K562 (cell line): ENCODE results near the gene CCT7. TPM values are rescaled to one million over a fixed set of nuclear protein-coding genes. Genes with fewer than 3 reads are reported as not detected.

Source experiments
- ATAC-seq: fragments of 200-7000 bp; cut with Tn5 transposase; 3 replicates; pipeline ENCODE4 v1.9.1; 2020; ENCODE audit warnings: moderate library complexity
- BruUV-seq: library from RNA; stranded (reverse); fragments of 400-500 nt; replicated peaks from 2 replicates; lab custom pipeline; 2021; lab: Mats Ljungman, UMichigan
- CTCF ChIA-PET: fragments of 300-600 bp; formaldehyde crosslinking; extraction: SDS; loops from one replicate; lab custom pipeline; 2021; ENCODE audit warnings: low intra/inter-chr PET ratio; lab: Yijun Ruan, JAX
- POLR2A ChIA-PET: fragments of 300-600, 350-650 bp; sonication (Branson Sonifier 250); formaldehyde crosslinking; extraction: SDS; loops from one replicate; lab custom pipeline; 2021; ENCODE audit warnings: antibody characterized with exemption, inconsistent platforms; lab: Yijun Ruan, JAX
- DNase-seq, 4 experiments: peaks; one replicate each; pipeline versions ENCODE4 v3.0.0 to v3.0.0-alpha.2; 2011 to 2018; ENCODE audit warnings: low spot score in 3 of 4, mixed read lengths in 3 of 4; ENCODE audit errors: extremely low read depth in 1 of 4
- FAIRE-seq: peaks from 2 replicates; lab custom pipeline; 2011; peaks lifted over from hg19 to GRCh38; lab: Jason Lieb, UNC
- H2AFZ ChIP-seq: 2 replicates; pipeline ENCODE4 v1.6.0; 2011; ENCODE audit warnings: low read depth, low read length, control low read depth, inconsistent platforms
- H3K27ac ChIP-seq: fragments of 200-600 bp; 3 replicates; pipeline ENCODE4 v1.8.0; 2011; ENCODE audit warnings: low read depth, mild to moderate bottlenecking, control low read depth, inconsistent platforms, low read length, moderate library complexity, mixed read lengths; ENCODE audit errors: extremely low read depth
- H3K27me3 ChIP-seq, 2 experiments: fragments of 300-600 bp in 1 of 2; 2 replicates in 1 of 2; 3 replicates in 1 of 2; pipeline versions ENCODE4 v1.6.0 to v1.8.0; 2011; ENCODE audit warnings: inconsistent platforms in 2 of 2, low read length in 2 of 2, mild to moderate bottlenecking in 1 of 2, mixed read lengths in 1 of 2, moderate library complexity in 1 of 2; ENCODE audit not compliant: control insufficient read depth in 2 of 2, insufficient read depth in 2 of 2
- H3K36me3 ChIP-seq: fragments of 300-600 bp; 3 replicates; pipeline ENCODE4 v1.8.0; 2011; ENCODE audit warnings: mild to moderate bottlenecking, low read length, inconsistent platforms; ENCODE audit not compliant: control insufficient read depth, insufficient read depth
- H3K4me1 ChIP-seq, 2 experiments: fragments of 200-600 bp in 1 of 2; replicated peaks in 1 of 2; 2 replicates in 1 of 2; 3 replicates in 1 of 2; pipeline versions ENCODE4 v1.5.1 to v1.8.0; 2011; ENCODE audit warnings: inconsistent platforms in 2 of 2, low read length in 2 of 2, mild to moderate bottlenecking in 1 of 2, mixed read lengths in 1 of 2, moderate library complexity in 1 of 2; ENCODE audit not compliant: control insufficient read depth in 2 of 2, insufficient read depth in 2 of 2
- H3K4me2 ChIP-seq: 2 replicates; pipeline ENCODE4 v1.6.1; 2011; ENCODE audit warnings: low read length, control low read depth, inconsistent platforms, mixed read lengths; ENCODE audit not compliant: insufficient read depth
- H3K4me3 ChIP-seq: fragments of 200-600 bp; sonication (generic), shearing (Covaris generic); 2 replicates; pipeline ENCODE4 v1.5.1; 2016; ENCODE audit warnings: control low read depth, inconsistent platforms
- H3K79me2 ChIP-seq: fragments of 200-600 bp; 3 replicates; pipeline ENCODE4 v1.8.0; 2011; ENCODE audit warnings: low read length, inconsistent platforms; ENCODE audit not compliant: control insufficient read depth, insufficient read depth
- H3K9ac ChIP-seq, 2 experiments: 2 replicates each; pipeline versions ENCODE4 v1.6.0 to v1.6.1; 2011; ENCODE audit warnings: low read depth in 2 of 2, low read length in 2 of 2, control low read depth in 1 of 2, inconsistent platforms in 1 of 2, mild to moderate bottlenecking in 1 of 2, mixed read lengths in 1 of 2; ENCODE audit not compliant: insufficient read depth in 1 of 2
- H3K9me1 ChIP-seq: one replicate; pipeline ENCODE4 v1.6.0; 2011; ENCODE audit warnings: inconsistent platforms, mild to moderate bottlenecking, low read length, moderate library complexity; ENCODE audit not compliant: control insufficient read depth, insufficient read depth
- H3K9me3 ChIP-seq: replicated peaks from 2 replicates; pipeline ENCODE4 v1.5.1; 2011; ENCODE audit warnings: low read depth, low read length, inconsistent platforms; ENCODE audit not compliant: control insufficient read depth, insufficient read depth
- H4K20me1 ChIP-seq: replicated peaks from 2 replicates; pipeline ENCODE4 v1.6.1; 2011; ENCODE audit warnings: low read length, inconsistent platforms, mixed read lengths; ENCODE audit not compliant: control insufficient read depth, insufficient read depth
- ILF3 ChIP-seq: fragments of 450-650 bp; IDR thresholded peaks from 2 replicates; pipeline ENCODE4 v1.6.1; 2018; ENCODE audit warnings: antibody characterized with exemption, mild to moderate bottlenecking, moderate library complexity, borderline replicate concordance
- MEIS2 ChIP-seq: fragments of 450-650 bp; IDR thresholded peaks from 2 replicates; pipeline ENCODE4 v1.6.1; 2014; ENCODE audit warnings: mild to moderate bottlenecking; ENCODE audit not compliant: partially characterized antibody
- NFATC3 ChIP-seq: fragments of 450-650 bp; IDR thresholded peaks from 2 replicates; pipeline ENCODE4 v1.6.1; 2017; ENCODE audit warnings: mild to moderate bottlenecking
- RBM17 ChIP-seq: fragments of 200-400 bp; formaldehyde crosslinking; IDR thresholded peaks from 2 replicates; pipeline ENCODE4 v1.6.1; 2017; ENCODE audit warnings: low read depth, mild to moderate bottlenecking, low read length, borderline replicate concordance
- ZNF217 ChIP-seq: sonication (generic); formaldehyde crosslinking; IDR thresholded peaks from 2 replicates; pipeline ENCODE4 v1.8.0; 2022; ENCODE audit warnings: mild to moderate bottlenecking, missing genetic modification reagents
- ZNF23 ChIP-seq: fragments of 250-450 bp; sonication (Bioruptor Pico); IDR thresholded peaks from 2 replicates; pipeline ENCODE4 v1.4.0; 2020; ENCODE audit warnings: mild to moderate bottlenecking
- ZNF511 ChIP-seq: sonication (generic); formaldehyde crosslinking; IDR thresholded peaks from 2 replicates; pipeline ENCODE4 v1.8.0; 2022; ENCODE audit warnings: mild to moderate bottlenecking, missing genetic modification reagents
- WGBS: fragments of 100-300 bp; shearing (Covaris generic); methylation state at CpG from one replicate; pipeline ENCODE4 v1.1.6; 2016; ENCODE audit warnings: low coverage, mixed read lengths; ENCODE audit not compliant: insufficient coverage; ENCODE audit errors: missing lambda C conversion rate; 5-methylcytosine and 5-hydroxymethylcytosine counted together
- in situ Hi-C: fragments of 300-500 bp; cut with MboI; formaldehyde crosslinking; loops from 4 replicates; pipeline ENCODE4 v1.15.0; 2018; ENCODE audit warnings: inconsistent platforms, mixed read lengths
- intact Hi-C: fragments of 100-400 bp; cut with micrococcal nuclease; formaldehyde crosslinking; loops from 2 replicates; pipeline ENCODE4 v1.14.2; 2022
- polyA plus RNA-seq, 8 experiments: library from polyadenylated mRNA; depleted of rRNA in 4 of 8; stranded (reverse) in 5 of 8; unstranded in 3 of 8; fragments of >200 nt; fragmentation: Nextera tagmentation in 2 of 8; fragmentation: Illumina TruSeq in 1 of 8; extraction: Ambion mirVana in 2 of 8; extraction: Trizol in 1 of 8; gene quantifications; 2 replicates each; pipeline versions ENCODE4 v1.2.1 to v1.2.3, GENCODE V29; 2011 to 2014; ENCODE audit warnings: inconsistent platforms in 1 of 8, missing spikeins in 1 of 8
- total RNA-seq, 7 experiments: library from RNA; depleted of rRNA in 6 of 7; stranded (reverse); fragments of >200 nt in 6 of 7; fragmentation: Illumina TruSeq in 2 of 7; extraction: Trizol in 2 of 7; gene quantifications; 2 replicates each; pipeline versions ENCODE4 v1.2.1 to v1.2.3, GENCODE V29; 2011 to 2021; ENCODE audit warnings: low replicate concordance in 1 of 7

CCT7 gene
- total and polyA plus RNA-seq, 9 of the 15 experiments (the other 6 are each of a cell fraction or from before 2014, with no cell fraction given), result 326 to 856 (median 638) TPM

- H3K4me2 ChIP-seq, result no peak overlapping the region
- no peak overlapping the region for H3K4me3 ChIP-seq
- H3K79me2 ChIP-seq, result no peaks in the 10 kb centered on the region
- no peaks in the 10 kb centered on the region for H3K9me1 ChIP-seq
- FAIRE-seq (no peak), DNase-seq (no peak), ATAC-seq (no peak)
- BruUV-seq, result no TSS peak
- in situ Hi-C loops, result no loop called here
- peaks cover 6% of the 10 kb centered on the region; the same call in 1 of the 3 replicates for H3K36me3 ChIP-seq
- H3K27me3 ChIP-seq, result peaks cover 0 to 3% of the 10 kb centered on the region in 2 experiments; a peak in 1 of 5 replicates
- H3K4me1 ChIP-seq, result peaks cover 2 to 9% of the 10 kb centered on the region in 2 experiments; a peak in 2 of 5 replicates
- CTCF ChIA-PET, result no interaction called here
- H3K27ac ChIP-seq, result no peak overlapping the region
- H3K9me3 ChIP-seq, result no peaks in the 10 kb centered on the region
- no peak overlapping the region for H3K9ac ChIP-seq
- H4K20me1 ChIP-seq, result peaks cover 3% of the 10 kb centered on the region; the same call in 1 of the 2 replicates
- H2AFZ ChIP-seq, result no peak overlapping the region
- 24% methylated on average over 4 of the region's 4 CpGs for WGBS
- intact Hi-C loops, result loop anchor here (5.0 kb wide), 1 partner anchor 177 kb away; no protein-coding TSS in a partner anchor
- TF ChIP-seq MEIS2, result no peak
- TF ChIP-seq ILF3, result no peak
- no peak for TF ChIP-seq RBM17
- no peak for TF ChIP-seq ZNF23 (CRISPR knock-in tag)
- TF ChIP-seq ZNF217 (CRISPR knock-in tag), result no peak
- no peak for TF ChIP-seq ZNF511 (CRISPR knock-in tag)
- no peak for TF ChIP-seq NFATC3
- POLR2A ChIA-PET, result interaction anchor here (0.6 to 1.1 kb wide), 2 partner anchors 11 to 306 kb away, joined by 3 read pairs; no protein-coding TSS in a partner anchor
Observed at GRCh38 chr2:73264783-73265182, 30.7 kb downstream of the CCT7 start.
